ENCODE results near the gene FASTKD1.

Gene FASTKD1

GRCh38 chr2:169495310-169495928, 78.2 kb downstream of the FASTKD1 start:
- DNase-seq: no peak

DNA sequence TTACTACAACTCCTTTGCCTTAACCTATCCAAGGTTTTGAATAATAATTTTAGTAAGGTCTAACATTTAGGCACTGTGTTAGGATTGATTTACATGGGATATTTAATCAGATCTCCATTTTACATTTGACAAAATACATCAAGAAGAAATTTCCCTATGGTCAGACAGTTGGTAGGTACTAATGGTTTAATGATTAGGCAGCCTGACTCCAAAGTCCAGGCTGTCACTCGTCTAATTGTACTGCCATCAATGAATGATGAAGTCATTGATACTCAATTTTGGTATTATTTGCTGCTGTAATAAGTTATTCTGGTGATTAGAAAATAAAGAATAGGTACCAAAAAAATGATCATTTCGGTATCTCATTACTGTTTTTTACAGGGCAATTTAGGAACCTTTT, 80.3 kb downstream of the FASTKD1 start:
- DNase-seq: no peak

GRCh38 chr2:169491378-169491777, 82.3 kb downstream of the FASTKD1 start:
- DNase-seq: no peak

- DNase-seq: no peak
These were observed 82.8 kb downstream of the FASTKD1 start for GRCh38 chr2:169490834-169491233.

DNA sequence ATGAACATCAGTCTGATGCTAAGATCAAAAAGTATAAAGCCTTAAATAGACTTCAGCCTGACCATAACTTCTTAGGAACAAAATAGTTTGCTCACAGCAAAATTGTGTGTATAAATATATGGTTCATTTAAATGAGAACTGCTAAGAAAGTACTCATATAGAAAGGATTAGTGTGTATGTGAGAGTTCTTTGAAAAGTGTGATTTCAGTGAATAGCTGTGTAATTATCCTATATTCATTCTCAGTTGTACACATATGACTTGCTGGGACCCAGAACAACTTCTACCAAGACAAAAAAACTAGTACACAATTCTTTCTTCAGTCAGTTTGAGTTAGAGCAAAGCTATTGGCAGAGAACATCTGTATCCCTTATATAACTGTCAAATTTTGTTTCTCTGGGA, 87.2 kb downstream of the FASTKD1 start:
- no peak for DNase-seq

DNA sequence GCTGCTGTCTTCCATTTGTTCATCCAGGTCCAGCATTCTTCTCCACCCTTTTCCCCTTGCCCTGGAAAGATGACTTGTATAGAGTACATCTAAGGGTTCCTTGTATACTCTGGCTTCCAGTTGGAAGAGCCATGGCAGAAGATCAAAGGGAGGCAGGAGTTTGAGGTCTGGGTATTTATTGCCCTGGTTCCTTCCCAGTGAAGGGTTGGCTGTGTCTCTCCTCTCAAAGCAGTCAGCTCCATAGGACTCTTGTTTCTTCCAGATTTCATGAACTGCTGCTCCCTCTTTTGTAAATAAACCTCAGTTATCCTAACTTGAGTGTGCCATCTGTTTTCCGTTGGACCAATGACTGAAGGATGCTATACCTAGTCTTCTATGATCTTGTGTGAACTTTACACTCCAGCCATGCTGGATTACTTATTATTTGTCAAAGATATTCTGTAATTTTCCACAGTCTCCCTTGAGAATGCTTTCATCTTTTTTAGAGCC, 88.0 kb downstream of the FASTKD1 start:
- no peak for DNase-seq

DNA sequence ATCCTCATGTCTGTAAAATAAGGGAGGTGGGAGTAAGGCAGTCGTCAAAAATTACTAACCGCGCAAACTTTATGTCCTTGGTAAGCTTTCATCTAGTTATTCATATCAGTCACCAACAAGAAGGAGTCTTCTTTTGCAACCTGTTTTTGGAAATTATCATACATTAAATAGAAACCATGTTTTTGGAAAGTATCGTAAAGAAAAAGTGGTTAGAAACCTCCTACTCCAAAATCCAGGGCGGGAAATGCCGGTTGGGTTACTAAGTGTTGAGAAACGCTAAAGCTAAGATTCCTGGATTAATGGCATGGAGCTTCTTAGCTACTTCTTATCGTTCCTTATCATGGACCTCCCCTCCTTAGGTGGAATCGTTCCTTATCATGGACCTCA, 93.6 kb downstream of the FASTKD1 start:
- DNase-seq: no peak
